Mesendoderm (in vitro differentiated cells): ENCODE measurements around the gene STPG3.
A peak's percentile ranks its signal among the peaks of the same experiment; 100 is the strongest.

ENCODE experiments used
- DNase-seq: peaks from one replicate; pipeline ENCODE4 v3.0.0; 2013
- H2AK5ac ChIP-seq: 2 replicates; pipeline ENCODE4 v1.6.1; 2013; ENCODE audit warnings: low read length, inconsistent platforms
- H2BK120ac ChIP-seq: 2 replicates; pipeline ENCODE4 v1.6.1; 2013; ENCODE audit warnings: low read depth, mild to moderate bottlenecking, low read length, moderate library complexity, mixed read lengths
- H2BK15ac ChIP-seq: replicated peaks from 2 replicates; pipeline ENCODE4 v1.6.1; 2013; ENCODE audit warnings: low read depth, mild to moderate bottlenecking, moderate library complexity
- H2BK5ac ChIP-seq: 2 replicates; pipeline ENCODE4 v1.6.1; 2013; ENCODE audit warnings: low read length, inconsistent platforms
- H3K18ac ChIP-seq: 2 replicates; pipeline ENCODE4 v1.6.1; 2013; ENCODE audit warnings: mild to moderate bottlenecking, low read length, mixed read lengths
- H3K23ac ChIP-seq: one replicate; pipeline ENCODE4 v1.6.1; 2013; ENCODE audit warnings: low read length
- H3K27ac ChIP-seq: 2 replicates; pipeline ENCODE4 v1.5.1; 2013; ENCODE audit warnings: low read depth, mild to moderate bottlenecking, inconsistent platforms, low read length, moderate library complexity
- H3K27me3 ChIP-seq: 2 replicates; pipeline ENCODE4 v1.6.1; 2013; ENCODE audit warnings: low read length, control low read depth, mild to moderate bottlenecking, inconsistent platforms; ENCODE audit not compliant: insufficient read depth, poor library complexity
- H3K36me3 ChIP-seq: 2 replicates; pipeline ENCODE4 v1.6.1; 2013; ENCODE audit warnings: low read length, inconsistent platforms; ENCODE audit not compliant: control insufficient read depth, insufficient read depth
- H3K4ac ChIP-seq: one replicate; pipeline ENCODE4 v1.6.1; 2013; ENCODE audit warnings: low read depth, mild to moderate bottlenecking, low read length, moderate library complexity
- H3K4me1 ChIP-seq: 2 replicates; pipeline ENCODE4 v1.6.1; 2013; ENCODE audit warnings: low read depth, low read length, inconsistent platforms; ENCODE audit not compliant: control insufficient read depth
- H3K4me2 ChIP-seq: 2 replicates; pipeline ENCODE4 v1.6.1; 2013; ENCODE audit warnings: low read length
- H3K4me3 ChIP-seq: 2 replicates; pipeline ENCODE4 v1.5.1; 2013; ENCODE audit warnings: mild to moderate bottlenecking, low read length
- H3K56ac ChIP-seq: one replicate; pipeline ENCODE4 v1.6.1; 2013; ENCODE audit warnings: low read length
- H3K79me1 ChIP-seq: 2 replicates; pipeline ENCODE4 v1.6.1; 2013; ENCODE audit warnings: low read length, inconsistent platforms
- H3K79me2 ChIP-seq: 2 replicates; pipeline ENCODE4 v1.6.1; 2013; ENCODE audit warnings: mild to moderate bottlenecking, low read length; ENCODE audit not compliant: control insufficient read depth, insufficient read depth
- H3K9ac ChIP-seq: 2 replicates; pipeline ENCODE4 v1.6.1; 2013; ENCODE audit warnings: low read length, inconsistent platforms
- H4K5ac ChIP-seq: one replicate; pipeline ENCODE4 v1.6.1; 2013; ENCODE audit warnings: low read length
- H4K8ac ChIP-seq: one replicate; pipeline ENCODE4 v1.6.1; 2013; ENCODE audit warnings: low read depth, mild to moderate bottlenecking, control low read depth, low read length, moderate library complexity
- WGBS: extraction: QIAGEN DNeasy Blood & Tissue Kit; methylation state at CpG from one replicate; pipeline ENCODE4 v1.1.7; 2013; ENCODE audit warnings: low lambda C conversion rate, missing lambda C conversion rate; ENCODE audit not compliant: insufficient coverage; ENCODE audit errors: extremely low coverage; 5-methylcytosine and 5-hydroxymethylcytosine counted together

STPG3 gene

DNA sequence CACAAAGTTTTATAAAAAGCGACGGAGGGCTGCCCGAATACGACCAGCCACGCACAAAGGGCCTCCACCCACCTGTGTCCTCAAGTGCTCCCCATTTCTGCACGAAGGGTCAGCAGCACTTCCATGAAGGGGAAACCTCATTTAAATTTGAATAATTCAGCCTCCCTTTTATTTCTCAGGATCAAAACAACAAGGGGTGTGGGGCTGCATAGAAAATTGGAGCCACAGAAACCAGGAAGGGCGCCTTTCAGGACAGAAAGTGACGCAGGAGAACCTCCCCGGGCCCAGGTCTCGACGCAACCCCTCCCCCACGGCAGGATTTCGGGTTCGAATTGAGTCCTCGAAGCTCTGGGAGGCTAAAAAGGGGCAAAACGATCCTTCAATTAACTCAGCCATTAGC, 48.9 kb downstream of the STPG3 start:
- no CpG with 5 or more reads among the region's 16 CpGs for WGBS
- Histone ChIP-seq H4K8ac (no peak overlapping the region), H2AK5ac (no peak overlapping the region), H3K27ac (no peak overlapping the region), H3K9ac (no peak overlapping the region), H4K5ac (no peak overlapping the region), H3K79me1 (no peaks in the 10 kb centered on the region), H2BK15ac (no peak overlapping the region), H2BK5ac (no peak overlapping the region), H3K23ac (no peak overlapping the region), H3K36me3 (no peaks in the 10 kb centered on the region), H3K4me2 (no peak overlapping the region), H2BK120ac (no peak overlapping the region), H3K18ac (no peak overlapping the region), H3K4ac (no peak overlapping the region), H3K79me2 (no peaks in the 10 kb centered on the region), H3K4me3 (no peak overlapping the region), H3K4me1 (peaks cover 4% of the 10 kb centered on the region), H3K27me3 (peaks cover 8% of the 10 kb centered on the region), H3K56ac (no peak overlapping the region)
- no peak for DNase-seq

- H2AK5ac ChIP-seq = no peak overlapping the region
- peak overlapping the region; percentile 53 for H3K4me3 ChIP-seq
- H3K79me2 ChIP-seq = no peaks in the 10 kb centered on the region
- H3K18ac ChIP-seq = no peak overlapping the region
- H3K27me3 ChIP-seq = peaks cover 8% of the 10 kb centered on the region
- no peak overlapping the region for H2BK5ac ChIP-seq
- H4K5ac ChIP-seq = no peak overlapping the region
- H3K4me2 ChIP-seq = peak overlapping the region; percentile 81
- H3K36me3 ChIP-seq = no peaks in the 10 kb centered on the region
- no CpG with 5 or more reads among the region's 25 CpGs for WGBS
- H4K8ac ChIP-seq = no peak overlapping the region
- no peak overlapping the region for H3K4ac ChIP-seq
- peak overlapping the region; percentile 73 for H3K56ac ChIP-seq
- H3K27ac ChIP-seq = no peak overlapping the region
- no peak overlapping the region for H2BK120ac ChIP-seq
- H3K4me1 ChIP-seq = peaks cover 8% of the 10 kb centered on the region
- H2BK15ac ChIP-seq = no peak overlapping the region
- H3K9ac ChIP-seq = peak overlapping the region; percentile 63
- H3K23ac ChIP-seq = no peak overlapping the region
- no peaks in the 10 kb centered on the region for H3K79me1 ChIP-seq
- DNase-seq = peak; percentile 74
Measured at GRCh38 chr9:137300567-137301080, 49.5 kb downstream of the STPG3 start.

DNA sequence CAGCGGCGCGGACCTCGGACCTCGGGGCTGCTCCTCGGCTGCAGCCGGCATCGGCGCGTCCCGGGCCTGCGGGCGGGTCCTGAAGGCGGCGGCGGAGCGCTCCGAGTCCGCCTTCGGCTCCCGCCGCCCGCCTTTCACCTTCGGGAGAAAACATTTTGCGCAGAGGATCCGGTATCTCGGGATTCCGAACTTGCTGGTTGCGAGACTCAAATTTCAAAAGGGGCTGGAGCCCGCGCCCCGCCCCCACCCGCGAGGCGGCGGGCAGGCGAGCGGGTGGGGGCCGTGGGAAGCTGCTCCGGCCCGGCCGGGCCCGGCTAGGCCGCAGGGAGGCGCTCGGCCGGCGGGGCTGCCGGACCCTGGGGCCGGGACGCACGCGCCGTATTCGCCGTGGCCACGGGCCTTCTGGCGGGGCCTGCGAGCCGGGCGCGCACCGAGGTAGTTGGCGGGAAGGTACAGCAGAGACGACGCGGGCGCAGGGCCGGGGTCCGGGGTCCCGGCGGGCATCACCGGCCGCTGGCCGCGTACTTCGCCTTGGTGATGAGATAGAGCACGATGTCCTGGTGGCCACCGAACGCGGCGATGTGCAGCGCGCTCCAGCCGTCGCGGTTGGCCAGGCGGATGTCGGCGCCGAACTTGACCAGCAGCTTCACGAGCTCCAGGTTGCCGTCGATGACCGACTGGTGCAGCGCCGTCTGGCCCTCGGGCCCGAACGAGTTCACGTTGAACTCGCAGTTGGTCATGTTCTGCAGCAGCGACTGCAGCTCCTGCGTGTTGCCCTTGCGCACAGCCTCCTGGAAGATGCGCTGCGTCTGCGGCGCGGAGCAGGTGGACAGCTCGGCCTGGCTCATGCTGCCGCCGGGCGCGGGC, 50.2 kb downstream of the STPG3 start:
- H3K4ac ChIP-seq = no peak overlapping the region
- H3K36me3 ChIP-seq = no peaks in the 10 kb centered on the region
- peak overlapping the region; percentile 81 for H3K4me2 ChIP-seq
- no peak overlapping the region for H3K18ac ChIP-seq
- WGBS = no CpG with 5 or more reads among the region's 115 CpGs
- H3K27ac ChIP-seq = no peak overlapping the region
- no peaks in the 10 kb centered on the region for H3K79me1 ChIP-seq
- peak overlapping the region; percentile 63 for H3K9ac ChIP-seq
- no peak overlapping the region for H2BK120ac ChIP-seq
- H2BK5ac ChIP-seq = no peak overlapping the region
- H3K4me3 ChIP-seq = peak overlapping the region; percentile 53
- H2BK15ac ChIP-seq = no peak overlapping the region
- no peak overlapping the region for H4K5ac ChIP-seq
- DNase-seq = peak; percentile 68
- no peak overlapping the region for H4K8ac ChIP-seq
- H3K4me1 ChIP-seq = peaks cover 12% of the 10 kb centered on the region
- H3K79me2 ChIP-seq = no peaks in the 10 kb centered on the region
- peak overlapping the region; percentile 66 for H3K23ac ChIP-seq
- no peak overlapping the region for H2AK5ac ChIP-seq
- H3K56ac ChIP-seq = peak overlapping the region; percentile 73
- H3K27me3 ChIP-seq = peaks cover 5% of the 10 kb centered on the region

DNA sequence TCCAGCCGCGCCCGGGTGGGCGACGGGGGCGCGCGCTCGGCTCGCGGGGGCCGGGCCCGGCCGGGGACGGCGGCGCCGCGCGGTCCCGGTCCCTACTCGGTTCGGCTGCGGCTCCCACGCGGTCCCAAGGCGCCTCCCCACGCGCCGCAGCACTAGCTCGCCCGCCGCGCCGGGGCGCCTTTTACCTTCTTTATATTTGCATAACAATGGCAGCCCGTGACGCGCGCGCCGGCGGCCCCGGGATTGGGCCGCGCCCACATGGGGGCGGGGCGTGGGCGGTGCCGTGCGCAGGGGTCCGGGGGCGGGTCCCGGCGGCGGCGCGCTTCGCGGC, 51.0 kb downstream of the STPG3 start, which contains the start of gene NRARP:
Gene NRARP (minus strand): TSS at position 154 of the 331 bp plus-strand sequence. CDS start 343 bp downstream, outside the sequence.
- Histone ChIP-seq H4K5ac (no peak within 1 kb of the TSS), H3K18ac (peak within 1 kb of the TSS; percentile 2), H3K36me3 (no peaks in the 10 kb centered on the region), H2BK120ac (no peak within 1 kb of the TSS), H2AK5ac (no peak within 1 kb of the TSS), H3K4me3 (peak within 1 kb of the TSS; percentile 53), H3K9ac (peak within 1 kb of the TSS; percentile 63), H4K8ac (no peak within 1 kb of the TSS), H3K4me1 (peaks cover 12% of the 10 kb centered on the region), H3K27ac (no peak within 1 kb of the TSS), H3K56ac (peak within 1 kb of the TSS; percentile 73), H2BK5ac (no peak within 1 kb of the TSS), H3K79me2 (no peaks in the 10 kb centered on the region), H3K27me3 (peaks cover 2% of the 10 kb centered on the region), H3K4ac (no peak within 1 kb of the TSS), H2BK15ac (no peak within 1 kb of the TSS), H3K79me1 (no peaks in the 10 kb centered on the region), H3K23ac (peak within 1 kb of the TSS; percentile 66), H3K4me2 (peak within 1 kb of the TSS; percentile 81)
- peak; percentile 80 for DNase-seq
- WGBS = no CpG with 5 or more reads among the region's 60 CpGs

- no peak overlapping the region for H3K4me3 ChIP-seq
- H3K27ac ChIP-seq = no peak overlapping the region
- no peaks in the 10 kb centered on the region for H3K79me1 ChIP-seq
- H3K9ac ChIP-seq = peak overlapping the region; percentile 47
- H2AK5ac ChIP-seq = no peak overlapping the region
- no peak overlapping the region for H2BK120ac ChIP-seq
- no peaks in the 10 kb centered on the region for H3K36me3 ChIP-seq
- peak overlapping the region; percentile 73 for H3K56ac ChIP-seq
- peaks cover 12% of the 10 kb centered on the region for H3K4me1 ChIP-seq
- peak overlapping the region; percentile 48 for H3K23ac ChIP-seq
- no peaks in the 10 kb centered on the region for H3K79me2 ChIP-seq
- no peak overlapping the region for H4K5ac ChIP-seq
- DNase-seq = peak; percentile 80
- peak overlapping the region; percentile 36 for H3K4me2 ChIP-seq
- no peak overlapping the region for H4K8ac ChIP-seq
- WGBS = no CpG with 5 or more reads among the region's 78 CpGs
- no peak overlapping the region for H2BK15ac ChIP-seq
- H3K18ac ChIP-seq = peak overlapping the region; percentile 2
- H2BK5ac ChIP-seq = no peak overlapping the region
- no peak overlapping the region for H3K4ac ChIP-seq
- peaks cover 2% of the 10 kb centered on the region for H3K27me3 ChIP-seq
Measured at GRCh38 chr9:137302449-137303150, 51.5 kb downstream of the STPG3 start.
